NCI-H82 (cell line): Measurements from ENCODE around the gene TRIM51.
A peak's percentile ranks its signal among the peaks of the same experiment; 100 is the strongest.
"Not testable (repeated sequence)": the region's sequence is repeated elsewhere in the genome, so short reads cannot be mapped to it uniquely, and the experiment has no call there.

Experiments used
- DNase-seq: peaks from one replicate; lab custom pipeline; 2025; lab: John Stamatoyannopoulos, UW

TRIM51 gene, protein sequence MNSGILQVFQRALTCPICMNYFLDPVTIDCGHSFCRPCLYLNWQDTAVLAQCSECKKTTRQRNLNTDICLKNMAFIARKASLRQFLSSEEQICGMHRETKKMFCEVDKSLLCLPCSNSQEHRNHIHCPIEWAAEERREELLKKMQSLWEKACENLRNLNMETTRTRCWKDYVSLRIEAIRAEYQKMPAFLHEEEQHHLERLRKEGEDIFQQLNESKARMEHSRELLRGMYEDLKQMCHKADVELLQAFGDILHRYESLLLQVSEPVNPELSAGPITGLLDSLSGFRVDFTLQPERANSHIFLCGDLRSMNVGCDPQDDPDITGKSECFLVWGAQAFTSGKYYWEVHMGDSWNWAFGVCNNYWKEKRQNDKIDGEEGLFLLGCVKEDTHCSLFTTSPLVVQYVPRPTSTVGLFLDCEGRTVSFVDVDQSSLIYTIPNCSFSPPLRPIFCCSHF

DNA sequence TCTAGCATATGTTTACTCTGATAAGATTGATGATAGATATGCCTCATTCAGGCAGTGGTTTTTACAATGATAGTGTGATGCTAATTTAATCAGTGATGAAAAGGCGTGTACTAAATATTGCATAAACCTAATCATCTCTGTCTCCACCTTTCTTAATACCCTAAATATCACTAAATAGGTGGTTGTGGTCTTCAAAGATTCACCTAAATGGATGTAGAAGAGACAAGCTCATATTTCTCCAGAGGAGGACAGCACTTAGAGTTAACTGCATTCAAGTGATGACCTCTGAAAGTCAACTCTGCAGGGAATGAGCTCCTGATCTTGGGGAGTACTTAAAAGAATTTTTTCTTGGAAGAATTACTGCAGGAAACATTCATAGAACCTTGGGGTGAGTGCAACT is at the start of gene TRIM51:
TRIM51 (plus strand) TSS at position 301 of the 400 bp plus-strand sequence. CDS start 2,132 bp downstream, outside the sequence.
- not testable (repeated sequence) for DNase-seq

DNA sequence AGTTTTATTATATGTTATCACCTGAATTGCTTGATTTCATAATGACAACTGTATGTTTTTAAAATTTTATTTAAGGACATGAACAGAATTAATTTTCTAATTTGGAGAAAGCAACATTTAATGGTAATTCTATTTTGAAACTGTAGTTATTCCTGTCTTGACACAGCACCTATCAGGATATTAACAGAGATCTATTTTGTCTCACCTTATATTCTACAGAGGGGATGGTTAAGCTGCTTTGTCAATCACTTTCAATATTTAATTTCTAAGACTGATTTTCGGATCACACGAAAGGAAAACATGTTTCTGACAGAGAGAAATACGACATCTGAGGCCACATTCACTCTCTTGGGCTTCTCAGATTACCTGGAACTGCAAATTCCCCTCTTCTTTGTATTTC is 44.6 kb upstream of the TRIM51 start, which contains the start of gene OR5D16:
OR5D16 (plus strand) TSS at position 301 of the 400 bp plus-strand sequence; CDS start at position 301, 0 bp downstream.
- DNase-seq: no peak

DNA sequence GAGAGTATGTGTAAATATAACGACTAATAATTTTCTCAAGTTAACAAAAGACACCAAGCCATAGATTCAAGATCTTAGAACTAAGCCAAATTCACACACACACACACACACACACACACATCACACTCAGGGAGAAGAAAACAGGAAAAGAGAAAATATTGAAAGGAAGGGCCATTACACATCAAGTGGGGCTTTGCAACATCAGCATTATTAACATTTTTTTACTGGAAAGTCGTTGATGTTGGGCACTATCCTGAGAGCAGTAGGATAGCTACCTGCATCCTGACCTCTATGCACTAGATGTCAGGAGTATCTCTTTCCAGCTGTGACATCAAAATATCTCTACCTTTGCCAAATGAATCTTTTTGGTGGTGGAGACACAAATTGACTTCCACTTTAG is 35.6 kb upstream of the TRIM51 start:
- DNase-seq: no peak

DNA sequence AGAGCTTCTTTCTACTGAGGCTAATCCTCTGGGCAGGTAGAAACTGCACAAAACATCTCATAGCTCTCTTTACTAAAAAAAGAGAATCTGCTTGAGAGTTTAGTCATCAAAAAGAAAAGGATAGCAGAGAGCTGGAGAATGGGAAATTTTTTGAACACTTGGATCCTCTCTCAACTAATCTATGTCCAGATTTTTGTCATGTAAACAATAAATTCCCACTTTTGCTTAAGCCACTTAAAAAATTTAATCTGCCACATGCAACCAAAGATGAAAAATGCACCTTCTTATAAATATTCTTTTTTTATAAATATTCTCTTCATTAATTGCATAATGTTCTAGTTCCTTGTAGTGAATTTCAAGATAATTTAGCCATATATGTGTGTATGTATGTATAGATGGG is 34.1 kb upstream of the TRIM51 start:
- DNase-seq: no peak

DNA sequence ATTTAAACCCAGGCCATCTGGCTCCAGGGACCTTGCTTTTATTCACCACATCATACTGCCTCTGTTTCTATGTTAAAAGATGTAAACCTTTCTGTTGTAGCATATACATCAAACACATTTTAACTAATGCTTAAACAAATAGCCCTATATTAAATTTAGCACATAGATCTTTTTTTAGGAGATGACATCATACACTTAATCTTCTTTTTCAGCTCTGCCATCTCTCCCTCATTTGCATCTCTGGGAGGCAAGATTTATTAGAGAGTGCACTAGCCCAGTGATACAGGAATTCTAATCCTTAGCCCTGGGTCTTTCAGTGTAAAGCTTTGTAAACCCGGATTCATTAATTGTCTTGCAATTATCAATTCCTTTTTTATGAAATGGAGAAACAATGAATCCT is 31.0 kb upstream of the TRIM51 start:
- no peak for DNase-seq

DNA sequence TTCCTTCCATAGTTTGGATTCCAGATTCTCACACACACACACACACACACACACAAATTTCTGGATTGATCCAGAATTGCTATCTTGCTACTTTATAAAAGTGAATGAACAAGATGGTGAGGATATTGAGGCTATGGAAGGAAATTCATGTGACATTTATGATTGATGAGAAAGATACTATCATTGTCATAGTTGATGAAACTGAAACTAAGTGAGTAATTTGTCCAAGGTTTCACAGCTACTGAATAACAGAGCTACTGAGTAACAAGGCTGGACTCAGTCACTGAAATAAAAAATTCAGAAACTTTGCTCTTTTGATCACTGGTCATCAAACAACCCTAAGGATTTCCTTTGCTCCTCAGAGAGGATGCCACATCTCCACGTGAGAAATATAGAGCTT is 28.4 kb upstream of the TRIM51 start:
- no peak for DNase-seq

DNA sequence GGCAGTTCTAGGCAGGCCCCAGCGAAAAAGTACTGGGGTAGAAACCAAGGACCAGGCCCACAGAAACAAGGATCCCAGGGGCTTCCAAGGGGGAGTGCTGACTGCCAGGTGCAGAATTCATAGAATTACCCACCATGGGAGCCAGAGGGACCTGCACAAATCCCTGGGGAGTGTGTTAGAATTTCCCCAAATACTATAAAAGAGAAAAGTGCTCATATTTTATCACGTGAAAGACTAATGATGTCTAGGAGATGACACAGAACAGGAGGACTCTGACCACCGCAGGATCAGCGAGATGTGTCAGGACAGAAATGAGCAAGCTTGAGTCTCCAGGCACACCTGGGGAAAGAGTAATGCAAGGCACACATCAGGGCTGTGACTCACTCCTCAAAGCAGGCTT is 15.7 kb upstream of the TRIM51 start:
- not testable (repeated sequence) for DNase-seq

DNA sequence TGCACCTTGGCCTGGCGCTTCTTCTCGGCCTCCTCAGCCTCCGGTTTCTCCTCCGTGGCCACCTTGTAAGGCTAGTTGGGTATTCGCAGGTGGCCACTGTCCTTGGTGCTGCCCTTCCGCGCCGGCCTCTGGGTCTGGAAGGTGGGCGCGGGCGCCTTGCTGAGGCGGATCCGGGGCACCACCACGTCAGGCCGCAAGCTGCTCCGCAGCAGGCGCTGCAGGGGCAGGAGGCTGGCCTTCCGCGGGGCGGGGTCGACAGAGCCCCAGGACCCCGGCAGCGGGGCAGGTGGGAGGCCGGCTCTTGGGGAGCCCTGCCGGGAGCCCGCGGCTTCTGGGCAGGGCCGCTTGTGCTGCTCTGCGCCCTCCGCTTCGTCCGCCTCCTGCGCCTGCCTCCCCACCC is 10.4 kb upstream of the TRIM51 start:
- DNase-seq: not testable (repeated sequence)

DNA sequence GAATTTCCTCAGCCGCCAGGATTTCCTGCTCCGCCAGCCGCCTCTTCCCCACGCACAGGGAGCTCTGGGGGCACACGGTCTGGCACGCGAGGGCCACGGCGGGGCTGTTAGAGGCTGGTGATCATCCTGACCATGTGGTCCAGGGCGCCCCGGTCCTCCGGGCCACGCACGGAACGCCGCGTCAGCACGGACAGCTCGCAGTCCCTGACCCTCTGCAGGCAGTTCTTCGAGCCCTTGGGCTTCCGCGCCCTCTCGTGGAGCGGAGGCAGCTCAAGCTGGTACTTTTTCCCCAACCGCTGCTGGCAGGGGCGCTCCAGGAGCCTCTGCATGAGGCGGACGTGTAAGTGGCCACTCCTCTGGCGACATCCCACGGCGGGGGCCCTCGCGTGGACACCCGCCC is 10.0 kb upstream of the TRIM51 start:
- DNase-seq: peak; percentile 4

DNA sequence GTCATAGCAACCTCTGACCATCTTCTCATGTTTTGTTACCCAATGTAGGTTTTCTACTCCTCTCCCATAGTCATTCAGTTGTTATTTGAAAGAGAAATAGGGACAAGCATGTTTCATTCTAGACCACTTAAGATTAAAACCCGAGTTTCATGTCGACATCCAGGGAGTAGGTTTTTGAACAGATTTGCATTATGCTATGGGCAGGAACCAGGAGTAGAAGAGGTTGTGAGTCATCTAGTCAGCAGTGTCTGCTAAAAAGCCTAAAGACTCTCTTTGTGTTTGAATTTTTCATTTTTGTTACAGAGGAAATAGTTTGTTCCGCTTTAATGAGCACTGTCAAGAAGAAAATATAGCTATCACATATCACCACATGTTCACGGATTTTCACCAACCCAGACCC is 1.9 kb downstream of the TRIM51 start:
- not testable (repeated sequence) for DNase-seq

DNA sequence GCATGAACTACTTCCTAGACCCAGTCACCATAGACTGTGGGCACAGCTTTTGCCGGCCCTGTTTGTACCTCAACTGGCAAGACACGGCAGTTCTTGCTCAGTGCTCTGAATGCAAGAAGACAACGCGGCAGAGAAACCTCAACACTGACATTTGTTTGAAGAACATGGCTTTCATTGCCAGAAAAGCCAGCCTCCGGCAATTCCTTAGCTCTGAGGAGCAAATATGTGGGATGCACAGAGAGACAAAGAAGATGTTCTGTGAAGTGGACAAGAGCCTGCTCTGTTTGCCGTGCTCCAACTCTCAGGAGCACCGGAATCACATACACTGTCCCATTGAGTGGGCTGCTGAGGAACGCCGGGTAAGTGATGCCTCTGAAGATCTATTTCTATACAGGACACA is 2.4 kb downstream of the TRIM51 start:
- DNase-seq: not testable (repeated sequence)

DNA sequence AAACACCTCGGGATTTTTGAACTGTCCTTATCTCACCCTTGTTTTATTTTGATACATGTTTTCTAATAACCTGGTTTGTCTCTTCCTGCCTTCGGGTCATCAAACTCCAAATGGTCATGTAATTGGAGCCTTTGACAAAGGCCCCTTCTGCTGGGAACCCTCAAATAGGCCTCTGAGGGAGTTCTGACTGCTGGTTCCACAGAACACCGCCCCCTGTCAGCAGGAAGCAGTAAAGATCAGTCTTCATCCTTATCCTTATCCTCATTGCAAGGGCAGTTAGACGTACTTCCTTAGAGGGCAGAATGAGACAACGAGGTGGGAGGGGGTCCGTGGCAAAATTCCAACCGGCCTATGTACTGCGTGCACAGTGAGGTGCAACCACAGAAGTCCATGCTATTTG is 12.1 kb downstream of the TRIM51 start:
- DNase-seq: peak; percentile 0

DNA sequence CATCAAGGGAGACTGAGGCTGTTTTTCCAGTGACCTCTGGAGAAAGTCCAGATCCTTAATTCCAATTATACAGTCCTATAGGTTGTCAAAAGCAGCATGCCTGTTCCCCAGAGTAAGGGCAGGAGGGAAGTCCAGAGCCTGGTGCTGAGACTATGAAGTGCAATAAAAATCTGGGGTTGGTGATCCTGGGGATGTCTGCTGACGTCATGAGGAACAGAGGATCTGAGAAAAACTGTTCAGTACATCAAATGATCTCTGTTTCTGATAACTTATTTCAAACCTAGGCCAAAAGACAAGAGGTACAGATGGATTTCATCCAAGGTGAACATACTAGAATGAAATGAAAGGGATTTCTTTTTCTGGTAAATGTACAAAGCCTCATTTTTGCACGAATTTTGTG is 19.2 kb downstream of the TRIM51 start:
- no peak for DNase-seq

DNA sequence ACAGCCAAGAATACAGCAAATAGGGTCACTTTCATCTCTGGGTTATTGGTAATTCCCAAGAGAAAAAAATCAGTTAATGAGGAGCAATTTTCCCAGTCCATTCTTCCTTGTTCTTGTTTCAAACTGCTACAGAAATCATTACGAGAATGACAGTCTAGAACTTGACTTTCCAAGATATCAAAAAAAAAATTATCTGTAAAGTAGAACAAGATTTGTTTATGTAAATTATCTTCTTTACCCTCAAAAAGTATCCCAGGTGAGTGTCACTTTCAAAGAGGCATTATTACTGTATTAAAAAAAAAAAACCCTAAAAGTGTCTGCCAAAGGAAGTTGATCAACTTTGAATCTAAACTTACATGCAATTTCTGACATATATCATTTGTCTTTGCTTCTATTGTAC is 31.4 kb downstream of the TRIM51 start, which contains the start of gene OR5W2:
OR5W2 (minus strand) TSS at position 101 of the 400 bp plus-strand sequence; CDS start at position 101, 0 bp downstream.
- no peak for DNase-seq

DNA sequence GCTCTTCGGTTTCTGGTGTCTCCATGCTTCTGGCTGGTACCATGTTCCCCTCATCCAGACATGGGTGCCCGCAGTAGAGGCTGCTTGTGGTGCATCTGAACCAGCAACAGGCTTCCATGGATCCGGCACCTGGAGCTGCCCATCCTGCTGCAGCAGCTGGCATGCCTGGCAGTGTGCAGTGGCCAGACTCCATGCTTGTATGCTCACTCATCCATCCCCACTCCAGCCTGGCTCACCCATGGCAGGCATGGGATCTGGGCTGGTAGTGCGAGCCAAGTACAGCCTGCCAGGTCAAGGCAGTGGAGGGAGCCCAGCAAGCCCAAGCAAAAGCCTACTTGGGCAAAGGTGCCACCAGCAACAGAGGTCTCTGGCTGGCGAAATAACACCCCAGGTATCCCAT is 37.4 kb downstream of the TRIM51 start:
- DNase-seq: no peak

DNA sequence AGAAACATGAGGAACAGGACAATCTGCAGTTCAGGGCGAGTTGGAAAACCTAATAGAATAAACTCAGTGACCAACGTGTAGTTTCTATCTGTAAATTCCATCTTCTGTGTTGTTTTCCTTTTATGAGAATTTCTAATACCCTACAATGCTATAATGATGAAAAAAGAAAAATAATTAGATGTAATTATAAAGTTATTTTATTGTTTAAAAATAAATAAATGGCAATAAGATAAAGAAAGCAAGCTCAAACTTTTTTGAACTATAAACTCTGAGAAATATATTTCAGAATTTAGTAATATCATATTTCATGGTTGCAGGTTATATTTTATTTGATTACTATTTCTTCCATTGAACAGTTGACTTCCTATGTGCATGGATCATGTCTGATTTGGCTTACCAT is 53.2 kb downstream of the TRIM51 start, which contains the start of gene OR5I1:
OR5I1 (minus strand) TSS at position 101 of the 400 bp plus-strand sequence; CDS start at position 101, 0 bp downstream.
- no peak for DNase-seq
